ENCODE measurements around the gene PDZRN3. TPM values are rescaled to one million over a fixed set of nuclear protein-coding genes. Genes with fewer than 3 reads are reported as not detected.

PDZRN3 gene
- polyA plus RNA-seq, 2 of the 4 experiments (the other 2 are of a cell fraction): not detected

- TF ChIP-seq BHLHE40 (IDR thresholded peaks at IDR 0.05; ENCODE audit: low read depth, low read length) (no peak), CHD4 (IDR thresholded peaks at IDR 0.05; ENCODE audit: borderline replicate concordance) (no peak)
These were observed 205.4 kb downstream of the PDZRN3 start (continued) for GRCh38 chr3:73419179-73419803.

GRCh38 chr3:73418681-73419080 is 206.1 kb downstream of the PDZRN3 start:
- FAIRE-seq: no peak
- no peak overlapping the region for H3K4me3 ChIP-seq
- no peaks in the 10 kb centered on the region for H3K9me3 ChIP-seq
- WGBS (ENCODE audit: missing lambda C conversion rate): 2% methylated on average over 4 of the region's 4 CpGs
- no peak for TF ChIP-seq TFCP2L1 (CRISPR knock-in tag; IDR thresholded peaks at IDR 0.05)
- no peak for TF ChIP-seq FOSB (CRISPR knock-in tag; IDR thresholded peaks at IDR 0.05)
- TF ChIP-seq HDAC2 (IDR thresholded peaks at IDR 0.05): no peak
- no peak for TF ChIP-seq MYC (IDR thresholded peaks at IDR 0.05; ENCODE audit: borderline replicate concordance, low read length)
- no peak for TF ChIP-seq NFE2L2 (conservative IDR thresholded peaks at IDR 0.05; ENCODE audit: low read length)
- no peak for TF ChIP-seq MAFK (IDR thresholded peaks at IDR 0.05; ENCODE audit: partially characterized antibody)
- no peak for TF ChIP-seq HES2 (IDR thresholded peaks at IDR 0.05)
- no peak for TF ChIP-seq GATA3 (IDR thresholded peaks at IDR 0.05; ENCODE audit: borderline replicate concordance)
- TF ChIP-seq ZC3H11A (IDR thresholded peaks at IDR 0.05): no peak
- TF ChIP-seq MAX (IDR thresholded peaks at IDR 0.05): no peak
- CTCF ChIA-PET: no interaction called here
- POLR2A ChIA-PET: no interaction called here
- no peak overlapping the region for H3K27ac ChIP-seq
- H3K4me1 ChIP-seq: no peaks in the 10 kb centered on the region
- H3K4me2 ChIP-seq: no peak overlapping the region
- ATAC-seq: no peak
- no peak for DNase-seq (ENCODE audit: low read depth in 1 of 2, low spot score in 1 of 2)

DNA sequence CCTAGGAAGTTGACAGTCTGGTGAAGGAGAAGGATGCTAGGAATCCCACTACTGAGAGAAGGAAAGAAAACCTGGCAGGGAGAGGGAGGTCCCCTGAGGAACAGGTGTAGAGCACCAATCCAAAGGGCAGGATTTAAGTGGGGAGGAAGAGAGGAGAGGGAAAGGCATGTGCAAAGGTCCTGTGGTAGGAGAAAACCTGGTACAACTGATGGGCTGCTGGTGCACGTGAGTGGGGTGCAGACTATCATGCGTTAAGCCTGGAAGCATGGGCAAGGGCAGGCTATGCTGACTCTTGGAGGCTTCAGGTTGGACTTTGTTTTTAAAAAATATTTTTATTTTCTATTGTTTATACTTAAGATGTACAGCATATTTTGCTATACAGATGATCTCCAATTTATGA is 209.6 kb downstream of the PDZRN3 start:
- 1% methylated on average over 2 of the region's 2 CpGs for WGBS (ENCODE audit: missing lambda C conversion rate)

More for the DNA sequence above, 209.6 kb downstream of the PDZRN3 start:
- Histone ChIP-seq H3K9me3 (no peaks in the 10 kb centered on the region), H3K4me3 (no peak overlapping the region), H3K4me1 (no peaks in the 10 kb centered on the region), H3K4me2 (no peak overlapping the region), H3K27ac (no peak overlapping the region)
- FAIRE-seq: no peak
- ATAC-seq: no peak
- DNase-seq (ENCODE audit: low read depth in 1 of 2, low spot score in 1 of 2): no peak
- POLR2A ChIA-PET: no interaction called here
- TF ChIP-seq GATA3 (IDR thresholded peaks at IDR 0.05; ENCODE audit: borderline replicate concordance) (no peak), ATOH8 (CRISPR knock-in tag; IDR thresholded peaks at IDR 0.05; ENCODE audit: low read depth) (no peak), NFE2L2 (conservative IDR thresholded peaks at IDR 0.05; ENCODE audit: low read length) (no peak), TP53 (CRISPR knock-in tag; IDR thresholded peaks at IDR 0.05) (no peak), ZSCAN20 (CRISPR knock-in tag; IDR thresholded peaks at IDR 0.05) (no peak), BHLHE40 (IDR thresholded peaks at IDR 0.05; ENCODE audit: low read depth, low read length) (no peak), HOXA7 (CRISPR knock-in tag; IDR thresholded peaks at IDR 0.05) (no peak), ZFP36 (IDR thresholded peaks at IDR 0.05; ENCODE audit: borderline replicate concordance, partially characterized antibody) (no peak), ZNF302 (CRISPR knock-in tag; IDR thresholded peaks at IDR 0.05) (no peak), E2F6 (IDR thresholded peaks at IDR 0.05; ENCODE audit: borderline replicate concordance, low read depth) (no peak), CHD2 (IDR thresholded peaks at IDR 0.05; ENCODE audit: low read length, partially characterized antibody) (no peak), KDM5A (IDR thresholded peaks at IDR 0.05) (no peak), ZC3H11A (IDR thresholded peaks at IDR 0.05) (no peak), HEYL (CRISPR knock-in tag; IDR thresholded peaks at IDR 0.05) (no peak), JUN (IDR thresholded peaks at IDR 0.05) (no peak), HOXB13 (CRISPR knock-in tag; IDR thresholded peaks at IDR 0.05; ENCODE audit: low read depth) (no peak), HES2 (IDR thresholded peaks at IDR 0.05) (no peak), KDM1A (IDR thresholded peaks at IDR 0.05; ENCODE audit: low read depth) (no peak)
- TF ChIP-seq, protein P1, sequence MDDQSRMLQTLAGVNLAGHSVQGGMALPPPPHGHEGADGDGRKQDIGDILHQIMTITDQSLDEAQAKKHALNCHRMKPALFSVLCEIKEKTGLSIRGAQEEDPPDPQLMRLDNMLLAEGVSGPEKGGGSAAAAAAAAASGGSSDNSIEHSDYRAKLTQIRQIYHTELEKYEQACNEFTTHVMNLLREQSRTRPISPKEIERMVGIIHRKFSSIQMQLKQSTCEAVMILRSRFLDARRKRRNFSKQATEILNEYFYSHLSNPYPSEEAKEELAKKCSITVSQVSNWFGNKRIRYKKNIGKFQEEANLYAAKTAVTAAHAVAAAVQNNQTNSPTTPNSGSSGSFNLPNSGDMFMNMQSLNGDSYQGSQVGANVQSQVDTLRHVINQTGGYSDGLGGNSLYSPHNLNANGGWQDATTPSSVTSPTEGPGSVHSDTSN (IDR thresholded peaks at IDR 0.05): no peak
- TF ChIP-seq, protein P2, sequence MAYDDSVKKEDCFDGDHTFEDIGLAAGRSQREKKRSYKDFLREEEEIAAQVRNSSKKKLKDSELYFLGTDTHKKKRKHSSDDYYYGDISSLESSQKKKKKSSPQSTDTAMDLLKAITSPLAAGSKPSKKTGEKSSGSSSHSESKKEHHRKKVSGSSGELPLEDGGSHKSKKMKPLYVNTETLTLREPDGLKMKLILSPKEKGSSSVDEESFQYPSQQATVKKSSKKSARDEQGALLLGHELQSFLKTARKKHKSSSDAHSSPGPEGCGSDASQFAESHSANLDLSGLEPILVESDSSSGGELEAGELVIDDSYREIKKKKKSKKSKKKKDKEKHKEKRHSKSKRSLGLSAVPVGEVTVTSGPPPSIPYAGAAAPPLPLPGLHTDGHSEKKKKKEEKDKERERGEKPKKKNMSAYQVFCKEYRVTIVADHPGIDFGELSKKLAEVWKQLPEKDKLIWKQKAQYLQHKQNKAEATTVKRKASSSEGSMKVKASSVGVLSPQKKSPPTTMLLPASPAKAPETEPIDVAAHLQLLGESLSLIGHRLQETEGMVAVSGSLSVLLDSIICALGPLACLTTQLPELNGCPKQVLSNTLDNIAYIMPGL (CRISPR knock-in tag; IDR thresholded peaks at IDR 0.05; ENCODE audit: borderline replicate concordance): no peak
- CTCF ChIA-PET: no interaction called here
